Neural cell (in vitro differentiated cells): ENCODE results near the gene B4GALNT3.

Experiments
- CTCF ChIP-seq: fragments of 450-650 bp; IDR thresholded peaks from 2 replicates; pipeline ENCODE4 v1.5.1; 2014; ENCODE audit warnings: antibody characterized with exemption, mild to moderate bottlenecking, moderate library complexity; ENCODE audit not compliant: poor library complexity, severe bottlenecking
- EP300 ChIP-seq: fragments of 450-650 bp; conservative IDR thresholded peaks from 2 replicates; pipeline ENCODE4 v1.6.1; 2014; ENCODE audit warnings: antibody characterized with exemption, mild to moderate bottlenecking, moderate library complexity; ENCODE audit not compliant: poor library complexity, severe bottlenecking
- EZH2 ChIP-seq: fragments of 200-600, 300-800 bp; shearing (Covaris generic), sonication (generic); IDR thresholded peaks from 2 replicates; pipeline ENCODE4 v1.6.1; 2014; ENCODE audit warnings: antibody characterized with exemption, low read length, borderline replicate concordance, mild to moderate bottlenecking; ENCODE audit not compliant: insufficient read depth, poor library complexity, severe bottlenecking
- MXI1 ChIP-seq: fragments of 450-650 bp; conservative IDR thresholded peaks from 2 replicates; pipeline ENCODE4 v1.6.1; 2014; ENCODE audit warnings: antibody characterized with exemption, mild to moderate bottlenecking; ENCODE audit not compliant: poor library complexity, severe bottlenecking
- POLR2AphosphoS5 ChIP-seq: IDR thresholded peaks from 2 replicates; pipeline ENCODE4 v1.6.1; 2012
- RAD21 ChIP-seq: fragments of 450-650 bp; conservative IDR thresholded peaks from 2 replicates; pipeline ENCODE4 v1.6.1; 2014; ENCODE audit warnings: antibody characterized with exemption, mild to moderate bottlenecking, moderate library complexity
- SMC3 ChIP-seq: fragments of 450-650 bp; conservative IDR thresholded peaks from 2 replicates; pipeline ENCODE4 v1.6.1; 2014; ENCODE audit warnings: antibody characterized with exemption, mild to moderate bottlenecking, moderate library complexity; ENCODE audit not compliant: poor library complexity
- TAF1 ChIP-seq: IDR thresholded peaks from 2 replicates; pipeline ENCODE4 v1.6.1; 2012; ENCODE audit warnings: low read depth
- TF ChIP-seq, protein P1 (sequence below): IDR thresholded peaks from 2 replicates; pipeline ENCODE4 v1.6.1; 2012; ENCODE audit warnings: borderline replicate concordance

DNA sequence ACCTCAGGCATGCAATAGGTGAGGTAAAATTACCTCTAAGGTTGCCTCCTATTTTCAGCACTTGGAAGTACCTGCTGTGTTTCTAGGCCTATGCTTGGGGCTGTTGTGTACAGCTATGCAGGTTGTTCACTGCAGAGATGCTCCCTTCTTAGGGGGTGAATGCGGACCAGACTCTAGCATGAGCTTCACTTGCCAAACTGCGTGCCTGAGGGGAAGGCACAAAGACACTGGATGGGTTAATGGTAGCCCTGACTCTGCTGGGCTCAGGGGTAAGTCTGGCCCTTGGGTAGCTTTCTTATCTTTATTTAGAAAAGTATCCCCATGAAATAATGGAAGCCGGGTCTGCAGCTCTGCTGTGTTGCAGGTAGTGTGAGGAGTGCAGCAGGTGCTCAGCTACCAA is 35.7 kb downstream of the B4GALNT3 start:
- TF ChIP-seq POLR2AphosphoS5 (no peak), CTCF (no peak), EP300 (no peak), MXI1 (no peak), EZH2 (no peak), SMC3 (no peak), TAF1 (no peak), RAD21 (no peak)
- TF ChIP-seq, protein P1, sequence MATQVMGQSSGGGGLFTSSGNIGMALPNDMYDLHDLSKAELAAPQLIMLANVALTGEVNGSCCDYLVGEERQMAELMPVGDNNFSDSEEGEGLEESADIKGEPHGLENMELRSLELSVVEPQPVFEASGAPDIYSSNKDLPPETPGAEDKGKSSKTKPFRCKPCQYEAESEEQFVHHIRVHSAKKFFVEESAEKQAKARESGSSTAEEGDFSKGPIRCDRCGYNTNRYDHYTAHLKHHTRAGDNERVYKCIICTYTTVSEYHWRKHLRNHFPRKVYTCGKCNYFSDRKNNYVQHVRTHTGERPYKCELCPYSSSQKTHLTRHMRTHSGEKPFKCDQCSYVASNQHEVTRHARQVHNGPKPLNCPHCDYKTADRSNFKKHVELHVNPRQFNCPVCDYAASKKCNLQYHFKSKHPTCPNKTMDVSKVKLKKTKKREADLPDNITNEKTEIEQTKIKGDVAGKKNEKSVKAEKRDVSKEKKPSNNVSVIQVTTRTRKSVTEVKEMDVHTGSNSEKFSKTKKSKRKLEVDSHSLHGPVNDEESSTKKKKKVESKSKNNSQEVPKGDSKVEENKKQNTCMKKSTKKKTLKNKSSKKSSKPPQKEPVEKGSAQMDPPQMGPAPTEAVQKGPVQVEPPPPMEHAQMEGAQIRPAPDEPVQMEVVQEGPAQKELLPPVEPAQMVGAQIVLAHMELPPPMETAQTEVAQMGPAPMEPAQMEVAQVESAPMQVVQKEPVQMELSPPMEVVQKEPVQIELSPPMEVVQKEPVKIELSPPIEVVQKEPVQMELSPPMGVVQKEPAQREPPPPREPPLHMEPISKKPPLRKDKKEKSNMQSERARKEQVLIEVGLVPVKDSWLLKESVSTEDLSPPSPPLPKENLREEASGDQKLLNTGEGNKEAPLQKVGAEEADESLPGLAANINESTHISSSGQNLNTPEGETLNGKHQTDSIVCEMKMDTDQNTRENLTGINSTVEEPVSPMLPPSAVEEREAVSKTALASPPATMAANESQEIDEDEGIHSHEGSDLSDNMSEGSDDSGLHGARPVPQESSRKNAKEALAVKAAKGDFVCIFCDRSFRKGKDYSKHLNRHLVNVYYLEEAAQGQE, result no peak
